K562 (cell line): ENCODE data around the gene RCN2. TPM values are rescaled to one million over a fixed set of nuclear protein-coding genes. Genes with fewer than 3 reads are reported as not detected.

Source experiments
- GTF2F1 ChIP-seq: IDR thresholded peaks from 2 replicates; pipeline ENCODE4 v1.6.1; 2011; ENCODE audit warnings: low read depth, low read length, improper control_type of control experiment
- NFYB ChIP-seq: IDR thresholded peaks from 2 replicates; pipeline ENCODE4 v1.6.1; 2011; ENCODE audit warnings: mild to moderate bottlenecking, moderate library complexity; ENCODE audit not compliant: insufficient read length; ENCODE audit errors: extremely low read depth
- SMARCA4 ChIP-seq: fragments of 450-650 bp; IDR thresholded peaks from 2 replicates; pipeline ENCODE4 v1.6.1; 2016
- polyA plus RNA-seq, 8 experiments: library from polyadenylated mRNA; depleted of rRNA in 4 of 8; stranded (reverse) in 5 of 8; unstranded in 3 of 8; fragments of >200 nt; fragmentation: Nextera tagmentation in 2 of 8; fragmentation: Illumina TruSeq in 1 of 8; extraction: Ambion mirVana in 2 of 8; extraction: Trizol in 1 of 8; gene quantifications; 2 replicates each; pipeline versions ENCODE4 v1.2.1 to v1.2.3, GENCODE V29; 2011 to 2014; ENCODE audit warnings: inconsistent platforms in 1 of 8, missing spikeins in 1 of 8
- total RNA-seq, 7 experiments: library from RNA; depleted of rRNA in 6 of 7; stranded (reverse); fragments of >200 nt in 6 of 7; fragmentation: Illumina TruSeq in 2 of 7; extraction: Trizol in 2 of 7; gene quantifications; 2 replicates each; pipeline versions ENCODE4 v1.2.1 to v1.2.3, GENCODE V29; 2011 to 2021; ENCODE audit warnings: low replicate concordance in 1 of 7
- TF ChIP-seq, protein P1 (sequence below): fragments of 450-650 bp; IDR thresholded peaks from 2 replicates; pipeline ENCODE4 v1.6.1; 2017; ENCODE audit warnings: antibody characterized with exemption
- TF ChIP-seq, protein P2 (sequence below): fragments of 250-450 bp; sonication (Bioruptor Pico); IDR thresholded peaks from 2 replicates; pipeline ENCODE4 v1.4.0; 2020; ENCODE audit warnings: mild to moderate bottlenecking

Gene RCN2
- total and polyA plus RNA-seq, 9 of the 15 experiments (the other 6 are each of a cell fraction or from before 2014, with no cell fraction given) = 20.9 to 63.6 (median 52.8) TPM

DNA sequence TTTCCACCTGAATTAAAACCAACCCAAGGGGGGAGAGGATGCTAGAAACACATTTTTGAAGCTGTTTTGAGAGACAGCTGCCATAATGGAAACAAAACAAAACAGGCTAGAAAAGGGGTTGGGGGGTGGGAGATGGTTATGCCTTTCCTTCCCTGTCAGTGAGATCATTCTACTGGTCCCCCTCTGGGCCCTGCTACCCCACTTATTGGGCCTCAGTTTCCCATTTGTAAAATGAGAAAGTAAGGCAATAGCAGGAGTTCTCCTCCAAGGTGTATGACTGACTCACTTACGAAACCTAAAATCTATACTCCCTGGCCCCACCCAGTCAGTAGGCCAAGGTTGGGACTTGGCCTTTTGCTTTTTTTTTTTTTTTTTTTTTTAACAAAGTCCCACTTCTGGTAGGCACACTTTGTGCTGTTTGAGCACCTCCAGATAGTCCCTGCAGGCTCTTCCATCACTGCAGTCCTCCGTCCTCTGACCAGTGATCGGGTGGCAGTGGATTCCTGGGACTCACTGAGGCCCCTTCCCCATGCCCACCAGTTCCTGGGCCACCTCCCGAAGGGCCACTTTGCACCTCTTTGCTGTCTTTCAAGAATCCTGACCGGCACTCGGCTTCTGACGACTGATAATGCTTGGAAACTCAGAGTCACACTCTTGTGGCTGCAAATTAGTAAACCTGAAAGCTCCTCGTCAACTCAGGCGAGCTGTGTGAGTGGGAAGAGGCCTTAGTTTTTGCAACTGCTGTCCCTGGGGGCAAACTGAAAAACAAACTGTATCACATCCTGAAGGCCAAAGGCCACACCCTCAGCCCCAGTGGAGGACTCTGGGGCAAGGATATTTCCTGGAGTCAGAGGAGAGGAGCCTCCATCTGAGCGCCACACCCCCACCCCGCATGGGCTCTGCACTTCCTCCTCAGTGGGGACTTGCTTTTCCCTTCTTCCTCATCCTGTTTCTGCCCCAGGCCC, 56.6 kb downstream of the RCN2 start (continued):
- TF ChIP-seq, protein P1, sequence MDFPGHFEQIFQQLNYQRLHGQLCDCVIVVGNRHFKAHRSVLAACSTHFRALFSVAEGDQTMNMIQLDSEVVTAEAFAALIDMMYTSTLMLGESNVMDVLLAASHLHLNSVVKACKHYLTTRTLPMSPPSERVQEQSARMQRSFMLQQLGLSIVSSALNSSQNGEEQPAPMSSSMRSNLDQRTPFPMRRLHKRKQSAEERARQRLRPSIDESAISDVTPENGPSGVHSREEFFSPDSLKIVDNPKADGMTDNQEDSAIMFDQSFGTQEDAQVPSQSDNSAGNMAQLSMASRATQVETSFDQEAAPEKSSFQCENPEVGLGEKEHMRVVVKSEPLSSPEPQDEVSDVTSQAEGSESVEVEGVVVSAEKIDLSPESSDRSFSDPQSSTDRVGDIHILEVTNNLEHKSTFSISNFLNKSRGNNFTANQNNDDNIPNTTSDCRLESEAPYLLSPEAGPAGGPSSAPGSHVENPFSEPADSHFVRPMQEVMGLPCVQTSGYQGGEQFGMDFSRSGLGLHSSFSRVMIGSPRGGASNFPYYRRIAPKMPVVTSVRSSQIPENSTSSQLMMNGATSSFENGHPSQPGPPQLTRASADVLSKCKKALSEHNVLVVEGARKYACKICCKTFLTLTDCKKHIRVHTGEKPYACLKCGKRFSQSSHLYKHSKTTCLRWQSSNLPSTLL = no peak
- no peak for TF ChIP-seq SMARCA4
- TF ChIP-seq, protein P2, sequence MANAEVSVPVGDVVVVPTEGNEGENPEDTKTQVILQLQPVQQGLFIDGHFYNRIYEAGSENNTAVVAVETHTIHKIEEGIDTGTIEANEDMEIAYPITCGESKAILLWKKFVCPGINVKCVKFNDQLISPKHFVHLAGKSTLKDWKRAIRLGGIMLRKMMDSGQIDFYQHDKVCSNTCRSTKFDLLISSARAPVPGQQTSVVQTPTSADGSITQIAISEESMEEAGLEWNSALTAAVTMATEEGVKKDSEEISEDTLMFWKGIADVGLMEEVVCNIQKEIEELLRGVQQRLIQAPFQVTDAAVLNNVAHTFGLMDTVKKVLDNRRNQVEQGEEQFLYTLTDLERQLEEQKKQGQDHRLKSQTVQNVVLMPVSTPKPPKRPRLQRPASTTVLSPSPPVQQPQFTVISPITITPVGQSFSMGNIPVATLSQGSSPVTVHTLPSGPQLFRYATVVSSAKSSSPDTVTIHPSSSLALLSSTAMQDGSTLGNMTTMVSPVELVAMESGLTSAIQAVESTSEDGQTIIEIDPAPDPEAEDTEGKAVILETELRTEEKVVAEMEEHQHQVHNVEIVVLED = no peak
- no peak for TF ChIP-seq NFYB
- TF ChIP-seq GTF2F1 = no peak
